Astrocyte (in vitro differentiated cells and primary cell): ENCODE measurements around the gene MAPK8IP1.

Experiments used
- CTCF ChIP-seq: IDR thresholded peaks from 2 replicates; pipeline ENCODE4 v1.5.1; 2011; ENCODE audit warnings: low read depth, mild to moderate bottlenecking, inconsistent platforms, low read length, moderate library complexity; ENCODE audit not compliant: insufficient read depth
- EZH2 ChIP-seq: IDR thresholded peaks from 2 replicates; pipeline ENCODE4 v1.6.1; 2012; ENCODE audit warnings: mild to moderate bottlenecking, low read length, inconsistent platforms; ENCODE audit not compliant: insufficient read depth

GRCh38 chr11:45889966-45890365 is 4.5 kb downstream of the MAPK8IP1 start:
- no peak for TF ChIP-seq EZH2
- no peak for TF ChIP-seq CTCF
